Loucy (cell line): ENCODE data around the gene GGT7.
A peak's percentile ranks its signal among the peaks of the same experiment; 100 is the strongest.

ENCODE experiments used
- H2AFZ ChIP-seq: fragments of 200-600 bp; sonication (generic); 2 replicates; pipeline ENCODE4 v1.6.0; 2016; ENCODE audit warnings: antibody characterized with exemption, mild to moderate bottlenecking, low read length, moderate library complexity
- H3F3A ChIP-seq: fragments of 200-600 bp; 2 replicates; pipeline ENCODE4 v1.6.0; 2016; ENCODE audit warnings: antibody characterized with exemption, low read depth, mild to moderate bottlenecking
- H3K27me3 ChIP-seq: fragments of 200-600 bp; sonication (generic); 2 replicates; pipeline ENCODE4 v1.6.1; 2014; ENCODE audit warnings: low read length, mild to moderate bottlenecking; ENCODE audit not compliant: insufficient read depth, poor library complexity, severe bottlenecking
- H3K36me3 ChIP-seq: fragments of 200-600 bp; sonication (generic); 2 replicates; pipeline ENCODE4 v1.6.1; 2016; ENCODE audit warnings: low read length; ENCODE audit not compliant: insufficient read depth
- H3K4me1 ChIP-seq: fragments of 200-600 bp; sonication (generic); 2 replicates; pipeline ENCODE4 v1.5.1; 2014; ENCODE audit warnings: low read length, mild to moderate bottlenecking; ENCODE audit not compliant: insufficient read depth, poor library complexity, severe bottlenecking
- H3K4me2 ChIP-seq: fragments of 200-600 bp; sonication (generic); 2 replicates; pipeline ENCODE4 v1.6.0; 2014; ENCODE audit warnings: antibody characterized with exemption, low read length, low read depth, mild to moderate bottlenecking; ENCODE audit not compliant: poor library complexity, severe bottlenecking
- H3K4me3 ChIP-seq: fragments of 200-600 bp; sonication (generic); 2 replicates; pipeline ENCODE4 v1.5.1; 2014; ENCODE audit warnings: low read length, mild to moderate bottlenecking, mixed read lengths; ENCODE audit not compliant: poor library complexity, severe bottlenecking
- H3K79me2 ChIP-seq: fragments of 200-600 bp; sonication (generic); 2 replicates; pipeline ENCODE4 v1.6.1; 2014; ENCODE audit warnings: low read length; ENCODE audit not compliant: insufficient read depth
- H3K9ac ChIP-seq: fragments of 200-600 bp; sonication (generic); 2 replicates; pipeline ENCODE4 v1.6.0; 2014; ENCODE audit warnings: mild to moderate bottlenecking, low read depth, low read length, moderate library complexity; ENCODE audit not compliant: poor library complexity, severe bottlenecking
- H3K9me2 ChIP-seq: fragments of 200-600 bp; sonication (generic); replicated peaks from 2 replicates; pipeline ENCODE4 v1.6.1; 2016; ENCODE audit warnings: low read depth, low read length, mixed read lengths
- H3K9me3 ChIP-seq: fragments of 200-600 bp; sonication (generic); 2 replicates; pipeline ENCODE4 v1.6.1; 2014; ENCODE audit warnings: mild to moderate bottlenecking, antibody characterized with exemption, low read length, low read depth; ENCODE audit not compliant: insufficient read depth
- H4K20me1 ChIP-seq: fragments of 200-600 bp; sonication (generic); 2 replicates; pipeline ENCODE4 v1.6.0; 2014; ENCODE audit warnings: antibody characterized with exemption, low read length, mild to moderate bottlenecking; ENCODE audit not compliant: insufficient read depth, poor library complexity, severe bottlenecking
- CTCF ChIP-seq: fragments of 200-600 bp; sonication (generic); conservative IDR thresholded peaks from 2 replicates; pipeline ENCODE4 v1.5.1; 2014; ENCODE audit warnings: mild to moderate bottlenecking, antibody characterized with exemption, low read length
- EZH2phosphoT487 ChIP-seq: fragments of 200-600 bp; IDR thresholded peaks from 2 replicates; pipeline ENCODE4 v1.6.1; 2018; ENCODE audit warnings: antibody characterized with exemption, mild to moderate bottlenecking, moderate library complexity, borderline replicate concordance

The GGT7 gene

GRCh38 chr20:34824026-34824425 is 48.6 kb downstream of the GGT7 start:
- peak overlapping the region; percentile 75 for H3K9ac ChIP-seq
- H3K79me2 ChIP-seq: peaks cover 55% of the 10 kb centered on the region
- peak overlapping the region; percentile 77 for H3K4me3 ChIP-seq
- H3K9me2 ChIP-seq: no peaks in the 10 kb centered on the region
- no peak overlapping the region for H2AFZ ChIP-seq
- peaks cover 32% of the 10 kb centered on the region for H4K20me1 ChIP-seq
- H3K9me3 ChIP-seq: no peaks in the 10 kb centered on the region
- TF ChIP-seq CTCF (no peak), EZH2phosphoT487 (no peak)
- peak overlapping the region; percentile 84 for H3K4me2 ChIP-seq
- H3K4me1 ChIP-seq: peaks cover 37% of the 10 kb centered on the region
- H3F3A ChIP-seq: no peaks in the 10 kb centered on the region
- H3K36me3 ChIP-seq: no peaks in the 10 kb centered on the region
- no peaks in the 10 kb centered on the region for H3K27me3 ChIP-seq

- H2AFZ ChIP-seq: no peak overlapping the region
- peaks cover 39% of the 10 kb centered on the region for H3K4me1 ChIP-seq
- H3K9ac ChIP-seq: no peak overlapping the region
- H3K27me3 ChIP-seq: no peaks in the 10 kb centered on the region
- H3F3A ChIP-seq: no peaks in the 10 kb centered on the region
- H3K9me2 ChIP-seq: no peaks in the 10 kb centered on the region
- no peaks in the 10 kb centered on the region for H3K36me3 ChIP-seq
- H3K4me3 ChIP-seq: no peak overlapping the region
- H3K4me2 ChIP-seq: peak overlapping the region; percentile 49
- TF ChIP-seq EZH2phosphoT487 (no peak), CTCF (no peak)
- H3K79me2 ChIP-seq: peaks cover 74% of the 10 kb centered on the region
- H4K20me1 ChIP-seq: peaks cover 50% of the 10 kb centered on the region
- no peaks in the 10 kb centered on the region for H3K9me3 ChIP-seq
These were observed 51.7 kb downstream of the GGT7 start for GRCh38 chr20:34820805-34821578.

GRCh38 chr20:34817801-34818200 is 54.9 kb downstream of the GGT7 start:
- Histone ChIP-seq H3K36me3 (no peaks in the 10 kb centered on the region), H3K9ac (no peak overlapping the region), H4K20me1 (peaks cover 40% of the 10 kb centered on the region), H2AFZ (no peak overlapping the region), H3K4me1 (peaks cover 21% of the 10 kb centered on the region), H3K79me2 (peaks cover 74% of the 10 kb centered on the region), H3K9me2 (no peaks in the 10 kb centered on the region), H3K9me3 (no peaks in the 10 kb centered on the region), H3K27me3 (no peaks in the 10 kb centered on the region), H3F3A (no peaks in the 10 kb centered on the region), H3K4me2 (no peak overlapping the region), H3K4me3 (no peak overlapping the region)
- TF ChIP-seq CTCF (no peak), EZH2phosphoT487 (no peak)
